HepG2 (cell line): Measurements from ENCODE around the gene SOS2. TPM values are rescaled to one million over a fixed set of nuclear protein-coding genes. Genes with fewer than 3 reads are reported as not detected.

Experiments used
- CREB3 ChIP-seq: sonication (generic); formaldehyde crosslinking; IDR thresholded peaks from 2 replicates; pipeline ENCODE4 v1.5.0; 2020; ENCODE audit warnings: missing genetic modification reagents
- ELF3 ChIP-seq: IDR thresholded peaks from 2 replicates; pipeline ENCODE4 v1.6.1; 2016; ENCODE audit warnings: missing genetic modification reagents, missing compliant biosample characterization
- HIVEP1 ChIP-seq: sonication (generic); formaldehyde crosslinking; IDR thresholded peaks from 2 replicates; pipeline ENCODE4 v1.4.0; 2020; ENCODE audit warnings: mild to moderate bottlenecking, missing genetic modification reagents
- MAZ ChIP-seq, 2 experiments: sonication (generic) in 1 of 2; formaldehyde crosslinking in 1 of 2; IDR thresholded peaks; 2 replicates each; pipeline versions ENCODE4 v1.5.0 to v1.6.1; 2012 to 2020; ENCODE audit warnings: low read depth in 2 of 2, mild to moderate bottlenecking in 2 of 2, borderline replicate concordance in 1 of 2, improper control_type of control experiment in 1 of 2, low read length in 1 of 2, missing genetic modification reagents in 1 of 2, moderate library complexity in 1 of 2
- PHF21A ChIP-seq: sonication (generic); formaldehyde crosslinking; IDR thresholded peaks from 2 replicates; pipeline ENCODE4 v1.5.0; 2020; ENCODE audit warnings: mild to moderate bottlenecking, missing genetic modification reagents
- PHF8 ChIP-seq: sonication (generic); formaldehyde crosslinking; IDR thresholded peaks from 2 replicates; pipeline ENCODE4 v1.5.0; 2020; ENCODE audit warnings: missing genetic modification reagents
- TBL1XR1 ChIP-seq: fragments of 150-350 bp; IDR thresholded peaks from 2 replicates; pipeline ENCODE4 v1.6.1; 2014; ENCODE audit warnings: borderline replicate concordance, low read length; ENCODE audit not compliant: partially characterized antibody
- TBP ChIP-seq: sonication (generic); formaldehyde crosslinking; IDR thresholded peaks from 2 replicates; pipeline ENCODE4 v1.5.0; 2020; ENCODE audit warnings: missing genetic modification reagents
- TOPORS ChIP-seq: sonication (generic); formaldehyde crosslinking; IDR thresholded peaks from 2 replicates; pipeline ENCODE4 v1.8.0; 2023; ENCODE audit warnings: mild to moderate bottlenecking, missing genetic modification reagents
- ZBTB8A ChIP-seq: sonication (generic); formaldehyde crosslinking; IDR thresholded peaks from 2 replicates; pipeline ENCODE4 v1.4.0; 2020; ENCODE audit warnings: mild to moderate bottlenecking, low read depth, missing genetic modification reagents, borderline replicate concordance
- ZNF101 ChIP-seq: sonication (generic); formaldehyde crosslinking; IDR thresholded peaks from 2 replicates; pipeline ENCODE4 v1.4.0; 2020; ENCODE audit warnings: mild to moderate bottlenecking, low read depth, missing genetic modification reagents, borderline replicate concordance
- ZNF878 ChIP-seq: sonication (generic); formaldehyde crosslinking; IDR thresholded peaks from 2 replicates; pipeline ENCODE4 v1.8.1; 2023; ENCODE audit warnings: mild to moderate bottlenecking, missing genetic modification reagents, moderate library complexity
- polyA plus RNA-seq, 8 experiments: library from polyadenylated mRNA; depleted of rRNA in 3 of 8; stranded (reverse) in 7 of 8; unstranded in 1 of 8; fragments of >200 nt; fragmentation: Illumina TruSeq in 4 of 8; extraction: Trizol in 4 of 8; gene quantifications; 2 replicates each; pipeline versions ENCODE4 v1.2.1 to v1.2.3, GENCODE V29; 2011 to 2016; ENCODE audit warnings: low read depth in 4 of 8, missing spikeins in 1 of 8, mixed read lengths in 1 of 8; ENCODE audit not compliant: insufficient read depth in 1 of 8
- total RNA-seq, 5 experiments: library from RNA; depleted of rRNA; stranded (reverse); fragments of >200 nt; fragmentation: Illumina TruSeq; extraction: Trizol; gene quantifications; 2 replicates each; pipeline ENCODE4 v1.2.3, GENCODE V29; 2016; ENCODE audit warnings: low read depth in 1 of 5
- TF ChIP-seq, protein P1 (sequence below): IDR thresholded peaks from 2 replicates; pipeline ENCODE4 v1.6.1; 2016
- TF ChIP-seq, protein P2 (sequence below): sonication (generic); formaldehyde crosslinking; IDR thresholded peaks from 2 replicates; pipeline ENCODE4 v1.5.1; 2020; ENCODE audit warnings: missing genetic modification reagents, mild to moderate bottlenecking, borderline replicate concordance
- TF ChIP-seq, protein P3 (sequence below): sonication (generic); formaldehyde crosslinking; IDR thresholded peaks from 2 replicates; pipeline ENCODE4 v1.9.0; 2021; ENCODE audit warnings: missing genetic modification reagents, borderline replicate concordance
- TF ChIP-seq, protein P4 (sequence below): sonication (generic); formaldehyde crosslinking; IDR thresholded peaks from 2 replicates; pipeline ENCODE4 v1.4.0; 2020; ENCODE audit warnings: missing genetic modification reagents

SOS2 gene
- total and polyA plus RNA-seq, 2 of the 13 experiments (the other 11 are each of a cell fraction or from before 2014, with no cell fraction given), result 9.3 to 12.1 TPM

- TF ChIP-seq CREB3 (CRISPR knock-in tag) (no peak), PHF8 (CRISPR knock-in tag) (peak; percentile 90), MAZ (IDR thresholded peaks at IDR 0.05; ENCODE audit: borderline replicate concordance, low read depth, low read length) (0 out of 2 replicates have a peak, but pooled peaks have one; percentile 27), MAZ (CRISPR knock-in tag; IDR thresholded peaks at IDR 0.05; ENCODE audit: low read depth) (peak; percentile 85; the same call in 1 of the 2 replicates), ELF3 (CRISPR knock-in tag) (no peak; the same call in 1 of the 2 replicates), TOPORS (no peak), ZNF878 (CRISPR knock-in tag) (no peak), ZNF101 (no peak), TBP (CRISPR knock-in tag) (no peak), HIVEP1 (CRISPR knock-in tag) (peak; percentile 53), ZBTB8A (no peak), PHF21A (peak; percentile 66), TBL1XR1 (no peak)
- TF ChIP-seq, protein P1, sequence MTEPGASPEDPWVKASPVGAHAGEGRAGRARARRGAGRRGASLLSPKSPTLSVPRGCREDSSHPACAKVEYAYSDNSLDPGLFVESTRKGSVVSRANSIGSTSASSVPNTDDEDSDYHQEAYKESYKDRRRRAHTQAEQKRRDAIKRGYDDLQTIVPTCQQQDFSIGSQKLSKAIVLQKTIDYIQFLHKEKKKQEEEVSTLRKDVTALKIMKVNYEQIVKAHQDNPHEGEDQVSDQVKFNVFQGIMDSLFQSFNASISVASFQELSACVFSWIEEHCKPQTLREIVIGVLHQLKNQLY (CRISPR knock-in tag), result 0 out of 2 replicates have a peak, but pooled peaks have one; percentile 54
- TF ChIP-seq, protein P2, sequence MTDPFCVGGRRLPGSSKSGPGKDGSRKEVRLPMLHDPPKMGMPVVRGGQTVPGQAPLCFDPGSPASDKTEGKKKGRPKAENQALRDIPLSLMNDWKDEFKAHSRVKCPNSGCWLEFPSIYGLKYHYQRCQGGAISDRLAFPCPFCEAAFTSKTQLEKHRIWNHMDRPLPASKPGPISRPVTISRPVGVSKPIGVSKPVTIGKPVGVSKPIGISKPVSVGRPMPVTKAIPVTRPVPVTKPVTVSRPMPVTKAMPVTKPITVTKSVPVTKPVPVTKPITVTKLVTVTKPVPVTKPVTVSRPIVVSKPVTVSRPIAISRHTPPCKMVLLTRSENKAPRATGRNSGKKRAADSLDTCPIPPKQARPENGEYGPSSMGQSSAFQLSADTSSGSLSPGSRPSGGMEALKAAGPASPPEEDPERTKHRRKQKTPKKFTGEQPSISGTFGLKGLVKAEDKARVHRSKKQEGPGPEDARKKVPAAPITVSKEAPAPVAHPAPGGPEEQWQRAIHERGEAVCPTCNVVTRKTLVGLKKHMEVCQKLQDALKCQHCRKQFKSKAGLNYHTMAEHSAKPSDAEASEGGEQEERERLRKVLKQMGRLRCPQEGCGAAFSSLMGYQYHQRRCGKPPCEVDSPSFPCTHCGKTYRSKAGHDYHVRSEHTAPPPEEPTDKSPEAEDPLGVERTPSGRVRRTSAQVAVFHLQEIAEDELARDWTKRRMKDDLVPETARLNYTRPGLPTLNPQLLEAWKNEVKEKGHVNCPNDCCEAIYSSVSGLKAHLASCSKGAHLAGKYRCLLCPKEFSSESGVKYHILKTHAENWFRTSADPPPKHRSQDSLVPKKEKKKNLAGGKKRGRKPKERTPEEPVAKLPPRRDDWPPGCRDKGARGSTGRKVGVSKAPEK, result no peak
- TF ChIP-seq, protein P3, sequence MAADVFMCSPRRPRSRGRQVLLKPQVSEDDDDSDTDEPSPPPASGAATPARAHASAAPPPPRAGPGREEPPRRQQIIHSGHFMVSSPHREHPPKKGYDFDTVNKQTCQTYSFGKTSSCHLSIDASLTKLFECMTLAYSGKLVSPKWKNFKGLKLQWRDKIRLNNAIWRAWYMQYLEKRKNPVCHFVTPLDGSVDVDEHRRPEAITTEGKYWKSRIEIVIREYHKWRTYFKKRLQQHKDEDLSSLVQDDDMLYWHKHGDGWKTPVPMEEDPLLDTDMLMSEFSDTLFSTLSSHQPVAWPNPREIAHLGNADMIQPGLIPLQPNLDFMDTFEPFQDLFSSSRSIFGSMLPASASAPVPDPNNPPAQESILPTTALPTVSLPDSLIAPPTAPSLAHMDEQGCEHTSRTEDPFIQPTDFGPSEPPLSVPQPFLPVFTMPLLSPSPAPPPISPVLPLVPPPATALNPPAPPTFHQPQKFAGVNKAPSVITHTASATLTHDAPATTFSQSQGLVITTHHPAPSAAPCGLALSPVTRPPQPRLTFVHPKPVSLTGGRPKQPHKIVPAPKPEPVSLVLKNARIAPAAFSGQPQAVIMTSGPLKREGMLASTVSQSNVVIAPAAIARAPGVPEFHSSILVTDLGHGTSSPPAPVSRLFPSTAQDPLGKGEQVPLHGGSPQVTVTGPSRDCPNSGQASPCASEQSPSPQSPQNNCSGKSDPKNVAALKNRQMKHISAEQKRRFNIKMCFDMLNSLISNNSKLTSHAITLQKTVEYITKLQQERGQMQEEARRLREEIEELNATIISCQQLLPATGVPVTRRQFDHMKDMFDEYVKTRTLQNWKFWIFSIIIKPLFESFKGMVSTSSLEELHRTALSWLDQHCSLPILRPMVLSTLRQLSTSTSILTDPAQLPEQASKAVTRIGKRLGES (CRISPR knock-in tag), result 0 out of 2 replicates have a peak, but pooled peaks have one; percentile 12
- TF ChIP-seq, protein P4, sequence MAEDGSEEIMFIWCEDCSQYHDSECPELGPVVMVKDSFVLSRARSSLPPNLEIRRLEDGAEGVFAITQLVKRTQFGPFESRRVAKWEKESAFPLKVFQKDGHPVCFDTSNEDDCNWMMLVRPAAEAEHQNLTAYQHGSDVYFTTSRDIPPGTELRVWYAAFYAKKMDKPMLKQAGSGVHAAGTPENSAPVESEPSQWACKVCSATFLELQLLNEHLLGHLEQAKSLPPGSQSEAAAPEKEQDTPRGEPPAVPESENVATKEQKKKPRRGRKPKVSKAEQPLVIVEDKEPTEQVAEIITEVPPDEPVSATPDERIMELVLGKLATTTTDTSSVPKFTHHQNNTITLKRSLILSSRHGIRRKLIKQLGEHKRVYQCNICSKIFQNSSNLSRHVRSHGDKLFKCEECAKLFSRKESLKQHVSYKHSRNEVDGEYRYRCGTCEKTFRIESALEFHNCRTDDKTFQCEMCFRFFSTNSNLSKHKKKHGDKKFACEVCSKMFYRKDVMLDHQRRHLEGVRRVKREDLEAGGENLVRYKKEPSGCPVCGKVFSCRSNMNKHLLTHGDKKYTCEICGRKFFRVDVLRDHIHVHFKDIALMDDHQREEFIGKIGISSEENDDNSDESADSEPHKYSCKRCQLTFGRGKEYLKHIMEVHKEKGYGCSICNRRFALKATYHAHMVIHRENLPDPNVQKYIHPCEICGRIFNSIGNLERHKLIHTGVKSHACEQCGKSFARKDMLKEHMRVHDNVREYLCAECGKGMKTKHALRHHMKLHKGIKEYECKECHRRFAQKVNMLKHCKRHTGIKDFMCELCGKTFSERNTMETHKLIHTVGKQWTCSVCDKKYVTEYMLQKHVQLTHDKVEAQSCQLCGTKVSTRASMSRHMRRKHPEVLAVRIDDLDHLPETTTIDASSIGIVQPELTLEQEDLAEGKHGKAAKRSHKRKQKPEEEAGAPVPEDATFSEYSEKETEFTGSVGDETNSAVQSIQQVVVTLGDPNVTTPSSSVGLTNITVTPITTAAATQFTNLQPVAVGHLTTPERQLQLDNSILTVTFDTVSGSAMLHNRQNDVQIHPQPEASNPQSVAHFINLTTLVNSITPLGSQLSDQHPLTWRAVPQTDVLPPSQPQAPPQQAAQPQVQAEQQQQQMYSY, result no peak
Measured at GRCh38 chr14:50231475-50232275, at the start of gene SOS2 (continued).
